ENCODE results near the gene TMEM107. TPM values are rescaled to one million over a fixed set of nuclear protein-coding genes. Genes with fewer than 3 reads are reported as not detected.

TMEM107 gene
- total and polyA plus RNA-seq, 10 of the 15 experiments (the other 5 are each of a cell fraction or from before 2014, with no cell fraction given): 7.9 to 38.7 (median 22.9) TPM

- no peak for DNase-seq (ENCODE audit: low read depth, low spot score)
- in situ Hi-C loops (cut with MboI) (no loop called here), intact Hi-C loops (cut with micrococcal nuclease; ENCODE audit: unreplicated experiment) (no loop called here)
- H3K4me3 ChIP-seq: no peak overlapping the region
- no peak for ATAC-seq
- no peaks in the 10 kb centered on the region for H3K27me3 ChIP-seq (replicated peaks in 1 of 2; ENCODE audit: control insufficient read depth in 2 of 2, insufficient read depth in 2 of 2, low read length in 1 of 2)
- no peak overlapping the region for H3K4me2 ChIP-seq (ENCODE audit: control insufficient read depth, insufficient read depth)
- H4K20me1 ChIP-seq (ENCODE audit: control insufficient read depth, insufficient read depth): no peaks in the 10 kb centered on the region; the same call in 1 of the 2 replicates
- ChIA-PET CTCF (interaction anchor here (1.1 kb wide), 1 partner anchor 75 kb away, joined by 3 read pairs; no protein-coding TSS in a partner anchor), RAD21 (ENCODE audit: unreplicated experiment) (no interaction called here), POLR2A (no interaction called here), SMC1A (ENCODE audit: uncharacterized antibody, unreplicated experiment) (no interaction called here)
- H3K27ac ChIP-seq (ENCODE audit: control insufficient read depth, insufficient read depth): no peak overlapping the region
- WGBS (ENCODE audit: insufficient coverage, insufficient replicate concordance, low lambda C conversion rate, missing lambda C conversion rate): 95% methylated on average over 9 of the region's 12 CpGs
- peaks cover 9 to 32% of the 10 kb centered on the region in 2 experiments for H3K36me3 ChIP-seq (ENCODE audit: control insufficient read depth in 2 of 2, insufficient read depth in 2 of 2, low read length in 1 of 2)
- TF ChIP-seq CBX5 (IDR thresholded peaks at IDR 0.05; ENCODE audit: low read depth): no peak
- no peak for TF ChIP-seq ZNF207 (IDR thresholded peaks at IDR 0.05; ENCODE audit: borderline replicate concordance)
- no peak for TF ChIP-seq ZNF274 (IDR thresholded peaks at IDR 0.05; ENCODE audit: insufficient read depth, insufficient read length)
- no peak for TF ChIP-seq CEBPB (IDR thresholded peaks at IDR 0.05; ENCODE audit: borderline replicate concordance in 1 of 2, low read depth in 2 of 2, low read length in 2 of 2)
- no peak overlapping the region for H3K9ac ChIP-seq (ENCODE audit: control insufficient read depth, insufficient read depth, low read length)
- H3K79me2 ChIP-seq (ENCODE audit: control insufficient read depth, insufficient read depth, low read length): peaks cover 7% of the 10 kb centered on the region
- peaks cover 6% of the 10 kb centered on the region for H3K4me1 ChIP-seq (ENCODE audit: control insufficient read depth, insufficient read depth, low read length)
- H3K9me3 ChIP-seq (replicated peaks; ENCODE audit: control insufficient read depth, insufficient read depth, low read length): no peaks in the 10 kb centered on the region
- H2AFZ ChIP-seq (ENCODE audit: control insufficient read depth, low read depth, low read length): no peak overlapping the region
- BruUV-seq (replicated peaks): no TSS peak
- FAIRE-seq: no peak
Measured at GRCh38 chr17:8145811-8146210, 30.4 kb downstream of the TMEM107 start.

- FAIRE-seq (no peak), DNase-seq (ENCODE audit: low read depth, low spot score) (no peak), ATAC-seq (no peak)
- no peak overlapping the region for H3K4me2 ChIP-seq (ENCODE audit: control insufficient read depth, insufficient read depth)
- SMC1A ChIA-PET (ENCODE audit: uncharacterized antibody, unreplicated experiment): no interaction called here
- H3K27ac ChIP-seq (ENCODE audit: control insufficient read depth, insufficient read depth): no peak overlapping the region
- POLR2A ChIA-PET: no interaction called here
- no peaks in the 10 kb centered on the region for H3K9me3 ChIP-seq (replicated peaks; ENCODE audit: control insufficient read depth, insufficient read depth, low read length)
- H3K36me3 ChIP-seq (ENCODE audit: control insufficient read depth in 2 of 2, insufficient read depth in 2 of 2, low read length in 1 of 2): peaks cover 11 to 32% of the 10 kb centered on the region in 2 experiments
- intact Hi-C loops (cut with micrococcal nuclease; ENCODE audit: unreplicated experiment) (no loop called here), in situ Hi-C loops (cut with MboI) (no loop called here)
- no peak overlapping the region for H2AFZ ChIP-seq (ENCODE audit: control insufficient read depth, low read depth, low read length)
- 76% methylated on average over 15 of the region's 15 CpGs for WGBS (ENCODE audit: insufficient coverage, insufficient replicate concordance, low lambda C conversion rate, missing lambda C conversion rate)
- H3K9ac ChIP-seq (ENCODE audit: control insufficient read depth, insufficient read depth, low read length): no peak overlapping the region
- no peak for TF ChIP-seq FOS (IDR thresholded peaks at IDR 0.05; ENCODE audit: borderline replicate concordance, extremely low read depth, insufficient read length)
- 0 out of 2 replicates have a peak, but pooled peaks have one; percentile 26 for TF ChIP-seq BACH1 (IDR thresholded peaks at IDR 0.05; ENCODE audit: borderline replicate concordance)
- no peak for TF ChIP-seq NR2C1 (IDR thresholded peaks at IDR 0.05)
- no peak for TF ChIP-seq RELA (IDR thresholded peaks at IDR 0.05; ENCODE audit: borderline replicate concordance, partially characterized antibody)
- TF ChIP-seq PAX5 (IDR thresholded peaks at IDR 0.05; ENCODE audit: borderline replicate concordance, low read depth, low read length): no peak; the same call in 1 of the 2 replicates
- TF ChIP-seq MTA3 (IDR thresholded peaks at IDR 0.05; ENCODE audit: borderline replicate concordance, low read length): no peak
- TF ChIP-seq JUNB (IDR thresholded peaks at IDR 0.05): no peak
- TF ChIP-seq POLR2AphosphoS5 (IDR thresholded peaks at IDR 0.05; ENCODE audit: low read length): peak; percentile 11; the same call in 1 of the 2 replicates
- RAD21 ChIA-PET (ENCODE audit: unreplicated experiment): no interaction called here
- H3K4me1 ChIP-seq (ENCODE audit: control insufficient read depth, insufficient read depth, low read length): peaks cover under 1% of the 10 kb centered on the region
- H3K4me3 ChIP-seq: no peak overlapping the region
- no TSS peak for BruUV-seq (replicated peaks)
- no peaks in the 10 kb centered on the region for H3K27me3 ChIP-seq (replicated peaks in 1 of 2; ENCODE audit: control insufficient read depth in 2 of 2, insufficient read depth in 2 of 2, low read length in 1 of 2)
- no peaks in the 10 kb centered on the region; the same call in 1 of the 2 replicates for H3K79me2 ChIP-seq (ENCODE audit: control insufficient read depth, insufficient read depth, low read length)
- H4K20me1 ChIP-seq (ENCODE audit: control insufficient read depth, insufficient read depth): no peaks in the 10 kb centered on the region
- CTCF ChIA-PET: interaction anchor here (1.1 kb wide), 1 partner anchor 77 kb away, joined by 3 read pairs; no protein-coding TSS in a partner anchor
Measured at GRCh38 chr17:8144401-8145231, 31.6 kb downstream of the TMEM107 start.
